ENCODE data around the gene PDGFD.

- TF ChIP-seq, protein P1, sequence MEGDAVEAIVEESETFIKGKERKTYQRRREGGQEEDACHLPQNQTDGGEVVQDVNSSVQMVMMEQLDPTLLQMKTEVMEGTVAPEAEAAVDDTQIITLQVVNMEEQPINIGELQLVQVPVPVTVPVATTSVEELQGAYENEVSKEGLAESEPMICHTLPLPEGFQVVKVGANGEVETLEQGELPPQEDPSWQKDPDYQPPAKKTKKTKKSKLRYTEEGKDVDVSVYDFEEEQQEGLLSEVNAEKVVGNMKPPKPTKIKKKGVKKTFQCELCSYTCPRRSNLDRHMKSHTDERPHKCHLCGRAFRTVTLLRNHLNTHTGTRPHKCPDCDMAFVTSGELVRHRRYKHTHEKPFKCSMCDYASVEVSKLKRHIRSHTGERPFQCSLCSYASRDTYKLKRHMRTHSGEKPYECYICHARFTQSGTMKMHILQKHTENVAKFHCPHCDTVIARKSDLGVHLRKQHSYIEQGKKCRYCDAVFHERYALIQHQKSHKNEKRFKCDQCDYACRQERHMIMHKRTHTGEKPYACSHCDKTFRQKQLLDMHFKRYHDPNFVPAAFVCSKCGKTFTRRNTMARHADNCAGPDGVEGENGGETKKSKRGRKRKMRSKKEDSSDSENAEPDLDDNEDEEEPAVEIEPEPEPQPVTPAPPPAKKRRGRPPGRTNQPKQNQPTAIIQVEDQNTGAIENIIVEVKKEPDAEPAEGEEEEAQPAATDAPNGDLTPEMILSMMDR (IDR thresholded peaks at IDR 0.05; ENCODE audit: extremely low read depth in 1 of 2, insufficient read depth in 1 of 2, low read depth in 1 of 2, low read length in 2 of 2), result no peak
- TF ChIP-seq EZH2 (IDR thresholded peaks at IDR 0.05; ENCODE audit: borderline replicate concordance, low read depth, low read length, severe bottlenecking) (no peak), POLR2AphosphoS5 (IDR thresholded peaks at IDR 0.05; ENCODE audit: insufficient read depth, low read depth, low read length) (no peak), POLR2A (IDR thresholded peaks at IDR 0.05; ENCODE audit: low read depth, low read length) (no peak)
These were observed 67.0 kb downstream of the PDGFD start for GRCh38 chr11:104096900-104097299.

All from endothelial cell of umbilical vein (primary cell).